ENCODE measurements around the gene DLEU7.

The DLEU7 gene

DNA sequence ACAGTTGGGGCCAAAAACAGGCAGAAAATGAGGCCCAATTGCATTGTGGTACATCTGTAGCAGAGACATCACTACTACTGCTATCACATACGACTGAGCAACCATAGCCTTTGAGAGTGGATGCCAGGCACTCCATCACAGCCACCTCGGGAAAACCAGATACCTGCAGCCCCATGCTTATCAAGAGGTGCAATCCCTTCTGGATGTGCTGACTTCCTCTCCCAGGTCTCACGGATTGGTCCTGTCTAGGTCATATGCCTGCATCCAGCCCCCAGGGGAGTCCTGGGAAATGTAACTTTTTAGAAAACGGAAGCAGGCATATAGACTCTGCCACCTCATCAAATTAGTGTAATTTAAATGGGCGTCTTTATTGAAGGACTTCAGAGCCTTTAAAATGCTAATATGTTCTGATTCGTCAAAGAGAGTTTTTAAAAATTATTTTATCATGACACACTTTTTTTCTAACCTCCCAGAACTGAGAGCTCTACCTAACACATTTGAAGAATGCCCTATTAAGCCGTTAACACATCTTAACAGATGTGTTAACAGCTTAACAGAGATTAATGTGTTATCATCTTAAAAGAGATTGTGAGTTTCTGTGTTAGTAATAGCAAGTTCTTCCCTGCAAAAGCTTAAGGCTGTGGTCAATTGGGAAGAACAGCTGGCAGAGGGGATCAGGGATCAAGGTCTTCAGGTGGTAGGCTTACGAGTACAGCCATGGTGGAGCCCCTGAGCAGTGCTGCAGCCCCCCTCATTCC lies 63.9 kb downstream of the DLEU7 start:
- no peak overlapping the region for H3K4me3 ChIP-seq (replicated peaks in 1 of 2; ENCODE audit: low read depth in 2 of 2, low read length in 2 of 2)
- no peak for DNase-seq (ENCODE audit: low read depth in 2 of 2)
- no peak for TF ChIP-seq CTCF (IDR thresholded peaks at IDR 0.05; ENCODE audit: low read depth, low read length)
